Parathyroid adenoma (tissue), 2 donors: ENCODE measurements around the gene SGPP2.

Source experiments
- H2AFZ ChIP-seq: fragments of 300-600 bp; sonication (generic); one replicate; pipeline ENCODE4 v1.7.0; 2017; ENCODE audit warnings: antibody characterized with exemption, mild to moderate bottlenecking
- H3K27ac ChIP-seq: fragments of 300-600 bp; sonication (generic); one replicate; pipeline ENCODE4 v1.7.0; 2017
- H3K27me3 ChIP-seq: fragments of 300-600 bp; sonication (generic); one replicate; pipeline ENCODE4 v1.7.0; 2017; ENCODE audit warnings: low read length; ENCODE audit not compliant: control insufficient read depth, insufficient read depth
- H3K36me3 ChIP-seq: fragments of 300-600 bp; sonication (generic); one replicate; pipeline ENCODE4 v1.7.0; 2017; ENCODE audit warnings: low read length; ENCODE audit not compliant: control insufficient read depth, insufficient read depth
- H3K4me1 ChIP-seq: fragments of 300-600 bp; sonication (generic); one replicate; pipeline ENCODE4 v1.7.0; 2017; ENCODE audit warnings: control low read depth
- H3K4me2 ChIP-seq: fragments of 300-600 bp; sonication (generic); one replicate; pipeline ENCODE4 v1.7.0; 2017; ENCODE audit warnings: low read length
- H3K4me3 ChIP-seq: fragments of 300-600 bp; sonication (generic); one replicate; pipeline ENCODE4 v1.7.0; 2017; ENCODE audit warnings: low read depth, low read length
- H3K79me2 ChIP-seq: fragments of 300-600 bp; sonication (generic); one replicate; pipeline ENCODE4 v1.7.0; 2017; ENCODE audit warnings: control low read depth
- H3K9ac ChIP-seq: fragments of 300-600 bp; sonication (generic); one replicate; pipeline ENCODE4 v1.7.0; 2017; ENCODE audit warnings: mild to moderate bottlenecking
- H3K9me3 ChIP-seq: fragments of 300-600 bp; sonication (generic); one replicate; pipeline ENCODE4 v1.7.0; 2017; ENCODE audit warnings: low read length; ENCODE audit not compliant: control insufficient read depth
- CTCF ChIP-seq: fragments of 300-600 bp; sonication (generic); IDR thresholded peaks from one replicate; pipeline ENCODE4 v1.7.0; 2017; ENCODE audit warnings: antibody characterized with exemption, mild to moderate bottlenecking
- donor health status: primary hyperparathyroidism.

SGPP2 gene

GRCh38 chr2:222459983-222460382 is 35.6 kb downstream of the SGPP2 start:
- TF ChIP-seq CTCF = no peak
- H2AFZ ChIP-seq = no peak overlapping the region
- no peak overlapping the region for H3K27ac ChIP-seq
- no peaks in the 10 kb centered on the region for H3K36me3 ChIP-seq
- no peaks in the 10 kb centered on the region for H3K27me3 ChIP-seq
- H3K9me3 ChIP-seq = no peaks in the 10 kb centered on the region
- H3K4me3 ChIP-seq = no peak overlapping the region
- H3K9ac ChIP-seq = no peak overlapping the region
- H3K4me2 ChIP-seq = no peak overlapping the region
- no peaks in the 10 kb centered on the region for H3K4me1 ChIP-seq
- H3K79me2 ChIP-seq = no peaks in the 10 kb centered on the region

GRCh38 chr2:222465746-222466145 is 41.4 kb downstream of the SGPP2 start:
- Histone ChIP-seq H3K27ac (no peak overlapping the region), H3K4me1 (peaks cover 7% of the 10 kb centered on the region), H3K79me2 (no peaks in the 10 kb centered on the region), H3K4me3 (no peak overlapping the region), H3K9me3 (no peaks in the 10 kb centered on the region), H3K36me3 (no peaks in the 10 kb centered on the region), H3K9ac (no peak overlapping the region), H3K27me3 (no peaks in the 10 kb centered on the region), H2AFZ (no peak overlapping the region), H3K4me2 (no peak overlapping the region)
- TF ChIP-seq CTCF = no peak

- Histone ChIP-seq H3K27me3 (no peaks in the 10 kb centered on the region), H3K4me1 (peaks cover 7% of the 10 kb centered on the region), H3K9me3 (no peaks in the 10 kb centered on the region), H2AFZ (no peak overlapping the region), H3K36me3 (no peaks in the 10 kb centered on the region), H3K27ac (no peak overlapping the region), H3K4me2 (peak overlapping the region; percentile 20), H3K79me2 (no peaks in the 10 kb centered on the region), H3K4me3 (no peak overlapping the region), H3K9ac (no peak overlapping the region)
- TF ChIP-seq CTCF = no peak
Observed at GRCh38 chr2:222468346-222468745, 44.0 kb downstream of the SGPP2 start.

DNA sequence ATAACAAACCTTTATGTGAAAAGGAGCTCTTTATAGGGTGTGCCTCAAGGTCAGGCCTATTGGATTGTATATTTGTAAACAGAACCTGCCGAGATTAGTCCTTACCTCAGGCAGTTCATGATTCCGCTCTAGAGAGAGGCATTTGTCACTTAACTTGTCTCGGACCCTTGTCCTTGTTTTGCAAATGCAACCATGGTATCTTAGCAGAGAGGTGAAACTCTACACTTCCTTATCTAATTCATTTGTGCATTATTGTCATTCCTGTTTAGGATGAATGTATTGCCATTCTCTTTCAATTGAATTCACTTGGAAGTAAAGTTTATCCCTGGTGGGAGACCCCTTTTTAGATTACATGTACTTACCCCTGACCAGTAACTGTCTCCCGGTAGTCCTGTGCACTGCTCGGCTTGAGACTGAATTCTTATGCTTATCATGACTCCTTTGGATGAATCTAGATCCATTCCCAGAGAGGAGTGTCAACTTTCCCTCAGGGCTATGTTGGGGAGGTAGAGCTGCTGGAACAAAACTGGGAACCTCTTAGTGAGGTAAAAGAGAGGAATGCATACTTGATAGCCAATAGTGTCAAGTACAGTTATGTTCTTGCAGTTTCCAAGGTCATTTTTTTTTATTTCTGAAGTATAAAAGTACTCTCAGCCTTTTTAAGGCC is 46.6 kb downstream of the SGPP2 start:
- Histone ChIP-seq H3K27me3 (no peaks in the 10 kb centered on the region), H3K79me2 (no peaks in the 10 kb centered on the region), H2AFZ (no peak overlapping the region), H3K9ac (no peak overlapping the region), H3K9me3 (no peaks in the 10 kb centered on the region), H3K4me1 (peaks cover 7% of the 10 kb centered on the region), H3K27ac (no peak overlapping the region), H3K4me3 (no peak overlapping the region), H3K36me3 (no peaks in the 10 kb centered on the region), H3K4me2 (no peak overlapping the region)
- no peak for TF ChIP-seq CTCF

- Histone ChIP-seq H3K79me2 (no peaks in the 10 kb centered on the region), H3K4me1 (no peaks in the 10 kb centered on the region), H2AFZ (no peak overlapping the region), H3K4me3 (no peak overlapping the region), H3K27me3 (no peaks in the 10 kb centered on the region), H3K9ac (no peak overlapping the region), H3K4me2 (no peak overlapping the region), H3K9me3 (no peaks in the 10 kb centered on the region), H3K36me3 (no peaks in the 10 kb centered on the region), H3K27ac (no peak overlapping the region)
- TF ChIP-seq CTCF = no peak
Observed at GRCh38 chr2:222477962-222478608, 53.7 kb downstream of the SGPP2 start.
